ENCODE measurements around the gene MSX2.

Gene MSX2

GRCh38 chr5:174718880-174719610 is 5.3 kb upstream of the MSX2 start:
- Histone ChIP-seq H3K4me1 (ENCODE audit: insufficient read depth, poor library complexity, severe bottlenecking) (peaks cover 7% of the 10 kb centered on the region), H3K36me3 (ENCODE audit: low read depth) (no peaks in the 10 kb centered on the region), H3K27me3 (ENCODE audit: insufficient read depth, poor library complexity, severe bottlenecking) (peaks cover 50% of the 10 kb centered on the region), H3K4me3 (ENCODE audit: severe bottlenecking) (no peak overlapping the region), H3K27ac (ENCODE audit: poor library complexity, severe bottlenecking) (no peak overlapping the region), H3K9me3 (ENCODE audit: severe bottlenecking) (no peaks in the 10 kb centered on the region)
- ATAC-seq (ENCODE audit: low read depth) (no peak), DNase-seq (ENCODE audit: low spot score) (no peak)
- TF ChIP-seq CTCF (IDR thresholded peaks at IDR 0.05; ENCODE audit: poor library complexity, severe bottlenecking), result no peak

- DNase-seq (ENCODE audit: low spot score) (no peak), ATAC-seq (ENCODE audit: low read depth) (no peak)
- H3K27me3 ChIP-seq (ENCODE audit: insufficient read depth, poor library complexity, severe bottlenecking), result peaks cover 50% of the 10 kb centered on the region
- H3K4me3 ChIP-seq (ENCODE audit: severe bottlenecking), result no peak overlapping the region
- no peak for TF ChIP-seq CTCF (IDR thresholded peaks at IDR 0.05; ENCODE audit: poor library complexity, severe bottlenecking)
- H3K36me3 ChIP-seq (ENCODE audit: low read depth), result no peaks in the 10 kb centered on the region
- H3K9me3 ChIP-seq (ENCODE audit: severe bottlenecking), result no peaks in the 10 kb centered on the region
- H3K27ac ChIP-seq (ENCODE audit: poor library complexity, severe bottlenecking), result no peak overlapping the region
- H3K4me1 ChIP-seq (ENCODE audit: insufficient read depth, poor library complexity, severe bottlenecking), result peaks cover 7% of the 10 kb centered on the region
These were observed 4.4 kb upstream of the MSX2 start for GRCh38 chr5:174719793-174720611.

DNA sequence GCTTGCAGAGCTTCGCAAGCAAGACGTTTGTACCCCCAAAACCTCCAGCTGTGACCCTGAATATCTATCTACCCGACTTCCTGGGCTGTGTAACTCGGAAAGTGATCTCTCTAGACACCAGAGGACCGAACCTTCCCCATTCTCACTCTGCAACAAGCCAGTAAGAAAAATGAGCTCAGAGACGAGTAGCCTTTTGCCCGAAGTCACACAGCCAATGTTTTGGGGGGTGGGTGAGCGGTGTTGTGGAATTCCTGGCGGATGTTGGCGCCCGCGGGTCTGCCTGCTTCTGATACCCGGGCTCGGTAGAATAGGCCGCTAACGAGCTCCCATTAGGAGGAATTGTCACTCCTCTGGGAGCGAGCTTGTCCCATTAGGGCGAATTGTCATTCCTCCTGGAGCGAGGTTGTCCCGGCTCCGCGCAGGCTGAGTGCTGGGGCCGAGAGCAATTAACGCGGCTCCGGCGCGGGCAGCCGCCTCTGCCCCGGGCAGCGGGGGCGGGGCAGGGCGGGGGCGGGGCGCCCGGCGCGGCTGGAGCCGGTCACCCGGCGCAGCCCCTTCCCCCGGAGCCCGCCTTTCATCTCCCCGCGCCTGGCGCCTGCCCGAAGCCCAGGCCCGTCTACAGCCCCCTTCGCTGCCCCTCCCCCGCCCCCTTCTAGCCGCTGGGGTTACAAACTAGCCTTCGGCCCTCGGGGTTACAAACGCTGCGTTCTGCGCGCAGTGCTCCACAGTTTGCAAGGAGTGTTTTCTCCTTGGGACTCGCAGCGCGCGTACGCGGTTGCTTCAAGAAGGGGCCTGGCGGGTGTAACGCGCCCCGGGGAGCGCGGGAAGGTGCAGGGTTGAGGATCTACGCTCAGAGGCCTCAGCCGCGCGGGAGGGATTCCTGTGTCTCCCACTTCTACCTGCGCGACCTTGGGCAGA is 3.5 kb upstream of the MSX2 start:
- no peak for ATAC-seq (ENCODE audit: low read depth)
- Histone ChIP-seq H3K9me3 (ENCODE audit: severe bottlenecking) (no peaks in the 10 kb centered on the region), H3K4me1 (ENCODE audit: insufficient read depth, poor library complexity, severe bottlenecking) (peaks cover 10% of the 10 kb centered on the region), H3K4me3 (ENCODE audit: severe bottlenecking) (peak overlapping the region; percentile 15), H3K27me3 (ENCODE audit: insufficient read depth, poor library complexity, severe bottlenecking) (peaks cover 50% of the 10 kb centered on the region), H3K36me3 (ENCODE audit: low read depth) (no peaks in the 10 kb centered on the region), H3K27ac (ENCODE audit: poor library complexity, severe bottlenecking) (no peak overlapping the region)
- no peak for TF ChIP-seq CTCF (IDR thresholded peaks at IDR 0.05; ENCODE audit: poor library complexity, severe bottlenecking)
- DNase-seq (ENCODE audit: low spot score), result no peak

GRCh38 chr5:174721530-174722432 is 2.6 kb upstream of the MSX2 start:
- DNase-seq (ENCODE audit: low spot score), result no peak
- Histone ChIP-seq H3K27ac (ENCODE audit: poor library complexity, severe bottlenecking) (no peak overlapping the region), H3K9me3 (ENCODE audit: severe bottlenecking) (no peaks in the 10 kb centered on the region), H3K36me3 (ENCODE audit: low read depth) (no peaks in the 10 kb centered on the region), H3K4me1 (ENCODE audit: insufficient read depth, poor library complexity, severe bottlenecking) (peaks cover 10% of the 10 kb centered on the region), H3K4me3 (ENCODE audit: severe bottlenecking) (peak overlapping the region; percentile 15), H3K27me3 (ENCODE audit: insufficient read depth, poor library complexity, severe bottlenecking) (peaks cover 50% of the 10 kb centered on the region)
- TF ChIP-seq CTCF (IDR thresholded peaks at IDR 0.05; ENCODE audit: poor library complexity, severe bottlenecking), result no peak
- ATAC-seq (ENCODE audit: low read depth), result no peak

Data from RWPE2 (cell line).